Right hindlimb (tissue), 1 donor: ENCODE results near the gene SLC22A13.
"Not testable (repeated sequence)": the region's sequence is repeated elsewhere in the genome, so short reads cannot be mapped to it uniquely, and the experiment has no call there.

Experiments used
- DNase-seq: peaks from one replicate; pipeline ENCODE4 v3.0.0-alpha.2; 2018

The SLC22A13 gene

GRCh38 chr3:38265604-38266307, at the start of gene SLC22A13:
Gene SLC22A13, plus strand, starts transcription at chr3:38265812. Its CDS starts 49 bp downstream, at chr3:38265861.
- DNase-seq, result no peak

GRCh38 chr3:38219609-38220197, 45.9 kb upstream of the SLC22A13 start:
- DNase-seq, result no peak

GRCh38 chr3:38221005-38221404, 44.6 kb upstream of the SLC22A13 start:
- no peak for DNase-seq

- DNase-seq, result no peak
Measured at GRCh38 chr3:38222032-38222634, 43.5 kb upstream of the SLC22A13 start.

GRCh38 chr3:38224357-38224756, 41.3 kb upstream of the SLC22A13 start:
- DNase-seq, result no peak

GRCh38 chr3:38226273-38226672, 39.3 kb upstream of the SLC22A13 start:
- DNase-seq, result no peak

GRCh38 chr3:38227989-38228388, 37.6 kb upstream of the SLC22A13 start:
- no peak for DNase-seq

- no peak for DNase-seq
Measured at GRCh38 chr3:38229036-38229435, 36.6 kb upstream of the SLC22A13 start.

GRCh38 chr3:38232701-38233100, 32.9 kb upstream of the SLC22A13 start:
- no peak for DNase-seq

GRCh38 chr3:38235466-38235865, 30.1 kb upstream of the SLC22A13 start:
- no peak for DNase-seq

GRCh38 chr3:38238416-38239008, 27.1 kb upstream of the SLC22A13 start:
- DNase-seq, result no peak

- DNase-seq, result not testable (repeated sequence)
Measured at GRCh38 chr3:38242812-38243211, 22.8 kb upstream of the SLC22A13 start.

- DNase-seq, result no peak
Measured at GRCh38 chr3:38245930-38246329, 19.7 kb upstream of the SLC22A13 start.

GRCh38 chr3:38247366-38248035, 18.1 kb upstream of the SLC22A13 start:
- peak; percentile 40 for DNase-seq

GRCh38 chr3:38250198-38250597, 15.4 kb upstream of the SLC22A13 start:
- no peak for DNase-seq

- DNase-seq, result no peak
Measured at GRCh38 chr3:38251197-38251596, 14.4 kb upstream of the SLC22A13 start.

- no peak for DNase-seq
Measured at GRCh38 chr3:38253704-38254103, 11.9 kb upstream of the SLC22A13 start.

GRCh38 chr3:38254872-38255271, 10.7 kb upstream of the SLC22A13 start:
- DNase-seq, result no peak

GRCh38 chr3:38255627-38256026, 10.0 kb upstream of the SLC22A13 start:
- no peak for DNase-seq

GRCh38 chr3:38257583-38257982, 8.0 kb upstream of the SLC22A13 start:
- DNase-seq, result no peak

- DNase-seq, result no peak
Measured at GRCh38 chr3:38260474-38260873, 5.1 kb upstream of the SLC22A13 start.

- DNase-seq, result no peak
Measured at GRCh38 chr3:38264353-38264771, 1.2 kb upstream of the SLC22A13 start.

GRCh38 chr3:38264779-38265178, 833 bp upstream of the SLC22A13 start:
- no peak for DNase-seq
